ENCODE data around the gene SMIM38. TPM values are rescaled to one million over a fixed set of nuclear protein-coding genes. Genes with fewer than 3 reads are reported as not detected.

Gene SMIM38
- total and polyA plus RNA-seq, 4 donors, result 0.19 to 1.2 (median 0.59) TPM

DNA sequence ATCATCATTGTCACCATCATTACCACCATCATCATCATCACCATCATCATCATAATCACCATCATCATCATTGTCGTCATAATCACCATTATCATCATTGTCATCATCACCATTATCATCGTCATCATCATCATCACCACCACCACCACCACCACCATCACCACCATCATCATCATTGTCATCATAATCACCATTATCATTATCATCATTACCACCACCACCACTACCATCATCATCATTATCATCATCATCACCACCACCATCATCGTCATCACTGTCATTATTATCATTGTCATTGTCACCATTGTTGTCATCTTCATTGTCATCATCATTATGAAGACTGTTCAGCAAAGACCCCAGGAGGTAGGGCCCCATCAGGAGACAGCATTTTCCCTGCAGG lies 33.3 kb downstream of the SMIM38 start:
- no peak overlapping the region for H3K27ac ChIP-seq (ENCODE audit: low read depth, low read length)
- DNase-seq (ENCODE audit: low read depth in 4 of 6, low spot score in 6 of 6), result no peak
- no peaks in the 10 kb centered on the region for H3K36me3 ChIP-seq (ENCODE audit: control insufficient read depth, insufficient read depth, low read length)
- peaks cover 2% of the 10 kb centered on the region for H3K9me3 ChIP-seq (ENCODE audit: control insufficient read depth, insufficient read depth, low read length)
- H3K4me3 ChIP-seq (ENCODE audit: low read depth, low read length), result no peak overlapping the region
- H3K4me1 ChIP-seq (ENCODE audit: control insufficient read depth, insufficient read depth, low read length), result peaks cover 27% of the 10 kb centered on the region
- H3K27me3 ChIP-seq (ENCODE audit: control insufficient read depth, insufficient read depth, low read length), result no peaks in the 10 kb centered on the region
- 77% methylated on average over 3 of the region's 3 CpGs for WGBS (ENCODE audit: insufficient coverage)

DNA sequence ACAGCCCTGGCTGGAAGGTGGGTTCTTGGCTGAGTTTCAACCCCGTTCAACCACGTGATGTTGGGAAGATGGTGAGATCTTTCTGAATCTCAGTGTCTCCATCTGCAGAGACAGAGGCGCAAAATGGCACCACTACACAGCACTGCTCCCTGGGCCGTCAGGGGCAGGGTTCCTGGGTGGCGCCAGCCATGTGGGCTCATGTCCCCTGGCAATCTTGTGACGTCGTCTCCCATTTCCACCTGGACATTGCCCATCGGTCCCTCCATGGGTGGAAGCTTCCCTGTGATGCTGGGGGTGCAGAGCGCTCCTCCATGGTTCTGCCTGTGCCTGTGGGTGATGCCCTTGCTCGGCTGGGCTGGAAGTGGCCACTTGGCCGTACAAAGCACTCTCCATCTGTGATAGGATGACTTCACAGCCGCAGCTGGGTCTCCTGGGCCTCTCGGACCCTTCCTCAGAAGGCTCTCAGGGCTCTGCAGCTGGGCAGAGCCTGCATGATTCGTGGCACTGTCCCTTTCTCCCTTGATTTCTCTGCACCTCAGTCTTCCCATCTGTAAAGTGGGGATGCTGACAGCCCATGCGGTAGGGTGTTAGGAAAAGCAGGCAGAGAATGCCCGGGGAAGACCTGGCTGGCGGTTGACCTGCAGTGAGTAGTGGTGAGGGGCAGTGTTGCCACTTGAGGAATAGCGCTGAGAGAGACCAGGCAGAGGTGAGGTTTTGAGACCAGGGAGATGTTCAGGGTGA lies 35.2 kb downstream of the SMIM38 start:
- H3K9me3 ChIP-seq (ENCODE audit: control insufficient read depth, insufficient read depth, low read length), result peaks cover 2% of the 10 kb centered on the region
- H3K4me1 ChIP-seq (ENCODE audit: control insufficient read depth, insufficient read depth, low read length), result peaks cover 29% of the 10 kb centered on the region
- H3K27me3 ChIP-seq (ENCODE audit: control insufficient read depth, insufficient read depth, low read length), result no peaks in the 10 kb centered on the region
- no peak overlapping the region for H3K27ac ChIP-seq (ENCODE audit: low read depth, low read length)
- no peak overlapping the region for H3K4me3 ChIP-seq (ENCODE audit: low read depth, low read length)
- no peak for DNase-seq (ENCODE audit: low read depth in 4 of 6, low spot score in 6 of 6)
- H3K36me3 ChIP-seq (ENCODE audit: control insufficient read depth, insufficient read depth, low read length), result no peaks in the 10 kb centered on the region
- WGBS (ENCODE audit: insufficient coverage), result 93% methylated on average over 18 of the region's 18 CpGs

DNA sequence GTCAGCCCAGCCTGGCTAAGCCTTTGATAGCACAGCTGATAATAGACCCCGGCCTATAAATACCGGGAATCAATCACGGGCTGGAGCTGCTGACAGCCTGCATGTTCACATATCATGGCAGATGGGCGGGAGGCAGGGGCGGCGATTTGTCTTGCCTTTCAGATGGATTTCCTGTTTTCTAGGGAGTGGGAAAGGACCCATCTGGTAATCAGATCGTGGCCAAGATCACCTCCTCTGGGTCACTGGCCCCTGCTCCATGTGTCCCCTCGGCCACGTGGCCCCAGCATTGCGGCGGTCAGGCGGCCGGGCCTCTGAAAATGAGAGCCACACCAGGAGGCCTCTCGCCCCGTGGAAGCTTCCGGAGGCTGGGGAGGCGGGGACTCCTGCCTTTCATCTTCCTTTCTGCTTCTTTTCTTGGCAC lies 36.6 kb downstream of the SMIM38 start:
- WGBS (ENCODE audit: insufficient coverage), result 34% methylated on average over 12 of the region's 17 CpGs
- peaks cover 29% of the 10 kb centered on the region for H3K4me1 ChIP-seq (ENCODE audit: control insufficient read depth, insufficient read depth, low read length)
- peak in 1 of 6 donors; percentile 57 for DNase-seq (ENCODE audit: low read depth in 4 of 6, low spot score in 6 of 6)
- no peaks in the 10 kb centered on the region for H3K36me3 ChIP-seq (ENCODE audit: control insufficient read depth, insufficient read depth, low read length)
- no peaks in the 10 kb centered on the region for H3K27me3 ChIP-seq (ENCODE audit: control insufficient read depth, insufficient read depth, low read length)
- no peak overlapping the region for H3K4me3 ChIP-seq (ENCODE audit: low read depth, low read length)
- H3K9me3 ChIP-seq (ENCODE audit: control insufficient read depth, insufficient read depth, low read length), result peaks cover 2% of the 10 kb centered on the region
- H3K27ac ChIP-seq (ENCODE audit: low read depth, low read length), result no peak overlapping the region

DNA sequence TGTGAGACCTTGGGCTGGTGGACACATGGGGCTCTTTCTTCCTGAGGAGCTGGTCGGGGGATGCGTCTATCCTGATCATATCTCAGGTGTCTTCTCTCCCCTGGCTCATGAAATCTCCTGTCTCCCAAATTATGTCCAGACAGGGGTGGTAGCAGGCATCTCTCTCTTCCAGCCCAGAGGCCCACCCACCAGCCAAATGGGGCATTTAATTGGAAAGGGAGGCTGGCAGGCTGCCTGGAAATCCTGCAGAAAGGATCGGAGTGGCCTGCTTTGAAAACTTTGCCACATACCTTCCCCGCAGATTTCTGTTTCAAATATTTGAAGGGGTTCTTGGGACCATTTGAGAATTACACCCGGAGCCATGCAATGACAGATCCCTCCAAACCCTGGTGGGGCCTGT lies 37.4 kb downstream of the SMIM38 start:
- Histone ChIP-seq H3K27ac (ENCODE audit: low read depth, low read length) (no peak overlapping the region), H3K4me1 (ENCODE audit: control insufficient read depth, insufficient read depth, low read length) (peaks cover 29% of the 10 kb centered on the region), H3K27me3 (ENCODE audit: control insufficient read depth, insufficient read depth, low read length) (no peaks in the 10 kb centered on the region), H3K4me3 (ENCODE audit: low read depth, low read length) (no peak overlapping the region), H3K36me3 (ENCODE audit: control insufficient read depth, insufficient read depth, low read length) (no peaks in the 10 kb centered on the region), H3K9me3 (ENCODE audit: control insufficient read depth, insufficient read depth, low read length) (peaks cover 1% of the 10 kb centered on the region)
- peak in 3 of 6 donors; percentile 20 to 68 (median 67) for DNase-seq (ENCODE audit: low read depth in 4 of 6, low spot score in 6 of 6)
- 65% methylated on average over 2 of the region's 5 CpGs for WGBS (ENCODE audit: insufficient coverage)

DNA sequence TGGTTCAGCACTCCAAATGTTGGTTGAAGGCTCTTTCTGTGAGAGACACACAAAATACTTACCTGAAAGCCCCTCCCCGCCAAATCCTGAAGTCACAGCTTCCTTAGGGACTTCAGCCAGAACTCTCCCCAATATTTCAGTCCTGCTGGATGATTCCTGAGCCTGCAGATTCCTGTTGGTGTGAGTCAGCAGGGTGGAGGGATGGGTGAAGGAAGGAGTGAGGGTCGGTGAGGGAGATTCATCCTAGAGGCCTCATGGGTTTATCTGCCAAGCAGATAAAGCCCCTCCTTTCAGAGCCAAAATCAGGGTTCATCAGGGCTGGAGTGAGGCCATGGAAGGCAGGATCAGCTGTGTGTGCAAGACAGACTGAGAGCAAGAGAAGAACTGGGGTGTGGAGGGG lies 37.9 kb downstream of the SMIM38 start:
- 56% methylated on average over 1 of the region's 2 CpGs for WGBS (ENCODE audit: insufficient coverage)
- DNase-seq (ENCODE audit: low read depth in 4 of 6, low spot score in 6 of 6), result no peak
- Histone ChIP-seq H3K27me3 (ENCODE audit: control insufficient read depth, insufficient read depth, low read length) (no peaks in the 10 kb centered on the region), H3K4me1 (ENCODE audit: control insufficient read depth, insufficient read depth, low read length) (peaks cover 29% of the 10 kb centered on the region), H3K36me3 (ENCODE audit: control insufficient read depth, insufficient read depth, low read length) (no peaks in the 10 kb centered on the region), H3K4me3 (ENCODE audit: low read depth, low read length) (no peak overlapping the region), H3K27ac (ENCODE audit: low read depth, low read length) (no peak overlapping the region), H3K9me3 (ENCODE audit: control insufficient read depth, insufficient read depth, low read length) (no peaks in the 10 kb centered on the region)

DNA sequence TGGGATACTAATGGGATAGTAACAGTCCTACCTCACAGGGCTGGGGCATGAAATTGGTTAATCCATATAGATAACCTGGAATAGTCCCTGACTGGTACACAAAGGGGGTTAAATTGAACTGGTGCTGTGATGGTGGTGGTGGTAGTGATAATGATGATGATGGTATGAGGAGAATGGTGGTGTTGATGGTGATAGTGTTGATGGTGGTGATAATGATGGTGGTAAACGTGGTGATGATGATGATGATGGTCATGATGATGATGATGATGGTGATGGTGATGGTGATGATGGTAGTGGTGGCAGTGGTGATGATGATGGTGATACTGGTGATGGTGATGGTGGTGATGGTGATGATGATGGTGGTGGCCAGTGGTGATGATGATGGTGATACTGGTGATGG lies 38.7 kb downstream of the SMIM38 start:
- DNase-seq (ENCODE audit: low read depth in 4 of 6, low spot score in 6 of 6), result no peak
- Histone ChIP-seq H3K36me3 (ENCODE audit: control insufficient read depth, insufficient read depth, low read length) (no peaks in the 10 kb centered on the region), H3K27me3 (ENCODE audit: control insufficient read depth, insufficient read depth, low read length) (no peaks in the 10 kb centered on the region), H3K4me3 (ENCODE audit: low read depth, low read length) (no peak overlapping the region), H3K4me1 (ENCODE audit: control insufficient read depth, insufficient read depth, low read length) (peaks cover 29% of the 10 kb centered on the region), H3K9me3 (ENCODE audit: control insufficient read depth, insufficient read depth, low read length) (no peaks in the 10 kb centered on the region), H3K27ac (ENCODE audit: low read depth, low read length) (no peak overlapping the region)
- 100% methylated on average over 1 of the region's 1 CpG for WGBS (ENCODE audit: insufficient coverage)

DNA sequence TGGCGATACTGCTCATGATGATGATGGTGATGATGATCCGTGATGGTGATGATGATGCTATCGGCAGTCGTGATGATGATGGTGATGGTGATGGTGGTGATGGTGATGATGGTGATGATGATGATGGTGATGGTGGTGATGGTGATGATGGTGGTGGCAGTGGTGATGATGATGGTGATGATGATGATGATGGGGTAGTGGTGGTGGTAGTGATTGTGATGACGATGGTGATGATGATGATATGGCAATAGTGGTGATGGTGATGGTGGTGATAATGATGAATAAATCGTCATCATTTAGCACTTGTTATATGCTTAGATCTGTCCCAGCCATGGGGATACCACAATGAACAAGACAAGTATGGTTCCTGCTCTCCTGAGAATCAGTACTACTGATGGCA lies 39.2 kb downstream of the SMIM38 start:
- H3K27ac ChIP-seq (ENCODE audit: low read depth, low read length), result no peak overlapping the region
- no peaks in the 10 kb centered on the region for H3K27me3 ChIP-seq (ENCODE audit: control insufficient read depth, insufficient read depth, low read length)
- no peaks in the 10 kb centered on the region for H3K9me3 ChIP-seq (ENCODE audit: control insufficient read depth, insufficient read depth, low read length)
- DNase-seq (ENCODE audit: low read depth in 4 of 6, low spot score in 6 of 6), result no peak
- H3K4me3 ChIP-seq (ENCODE audit: low read depth, low read length), result no peak overlapping the region
- H3K4me1 ChIP-seq (ENCODE audit: control insufficient read depth, insufficient read depth, low read length), result peaks cover 30% of the 10 kb centered on the region
- WGBS (ENCODE audit: insufficient coverage), result 50% methylated on average over 4 of the region's 6 CpGs
- no peaks in the 10 kb centered on the region for H3K36me3 ChIP-seq (ENCODE audit: control insufficient read depth, insufficient read depth, low read length)

DNA sequence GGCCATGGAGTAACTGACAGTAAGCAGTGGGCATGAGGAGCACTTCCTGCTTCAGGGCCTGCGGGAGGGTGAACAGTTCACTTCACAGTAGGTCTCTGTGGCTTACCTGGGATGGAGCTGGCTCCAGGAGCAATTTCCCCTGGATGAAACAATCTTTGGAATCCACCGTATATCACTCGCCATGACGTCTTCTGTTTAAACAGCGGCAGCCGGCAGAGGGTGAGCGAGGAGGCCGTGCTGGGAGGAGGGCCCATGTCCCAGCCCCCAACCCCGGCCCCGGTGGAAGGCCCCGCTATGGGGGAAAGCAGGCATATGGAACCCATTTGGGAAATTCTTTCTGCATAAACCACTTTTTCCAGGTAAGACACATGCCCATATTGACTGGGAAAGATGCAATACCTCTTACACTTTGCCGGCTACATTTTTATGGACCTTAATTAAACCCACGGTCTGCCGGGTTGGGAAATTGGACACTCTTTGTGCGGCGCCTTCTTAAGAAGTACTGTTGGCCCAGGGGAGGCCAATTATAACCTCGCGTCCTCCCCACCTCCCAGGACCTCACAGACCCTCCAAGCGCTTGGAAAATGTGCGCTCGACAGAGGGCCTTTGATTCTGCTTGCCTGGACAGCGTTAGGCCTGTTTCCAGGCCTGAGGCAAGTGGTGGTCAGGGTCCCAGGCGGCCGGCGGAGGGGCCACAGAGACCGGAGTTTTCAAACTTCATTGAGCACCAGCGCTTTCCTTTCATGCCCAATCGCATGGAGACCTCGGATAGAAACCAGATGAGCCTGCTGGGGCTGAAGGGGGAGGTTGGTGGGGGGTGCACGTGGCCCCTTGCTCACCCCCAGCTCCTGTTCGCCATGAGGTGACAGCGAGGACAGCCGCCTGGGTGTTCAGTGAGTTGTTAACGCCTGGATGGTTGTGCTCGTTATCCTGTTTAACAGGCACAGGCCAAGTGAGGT lies 40.4 kb downstream of the SMIM38 start:
- Histone ChIP-seq H3K4me1 (ENCODE audit: control insufficient read depth, insufficient read depth, low read length) (peaks cover 42% of the 10 kb centered on the region), H3K36me3 (ENCODE audit: control insufficient read depth, insufficient read depth, low read length) (no peaks in the 10 kb centered on the region), H3K9me3 (ENCODE audit: control insufficient read depth, insufficient read depth, low read length) (no peaks in the 10 kb centered on the region), H3K27ac (ENCODE audit: low read depth, low read length) (no peak overlapping the region), H3K4me3 (ENCODE audit: low read depth, low read length) (no peak overlapping the region), H3K27me3 (ENCODE audit: control insufficient read depth, insufficient read depth, low read length) (peaks cover 10% of the 10 kb centered on the region)
- WGBS (ENCODE audit: insufficient coverage), result 59% methylated on average over 34 of the region's 35 CpGs
- DNase-seq (ENCODE audit: low read depth in 4 of 6, low spot score in 6 of 6), result no peak

DNA sequence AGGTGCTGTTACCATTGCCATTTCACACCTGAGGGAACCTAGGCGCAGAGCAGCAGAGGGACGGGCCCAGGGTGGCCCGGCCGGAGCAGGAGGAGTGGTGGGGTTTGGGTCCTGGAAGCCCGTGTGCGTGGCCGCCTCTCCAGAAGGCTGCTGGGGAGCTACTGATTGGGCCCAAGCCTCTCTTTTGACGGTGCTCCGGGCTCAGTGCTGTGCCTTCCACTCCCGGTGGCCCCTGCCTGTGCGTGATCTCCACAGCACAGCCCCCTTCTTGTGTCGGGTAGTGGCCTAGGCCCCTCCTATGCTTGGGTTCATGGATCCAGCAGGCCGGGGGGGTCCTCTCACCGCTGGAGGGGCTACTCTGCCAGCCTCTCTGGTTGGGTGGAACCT lies 41.0 kb downstream of the SMIM38 start:
- H3K36me3 ChIP-seq (ENCODE audit: control insufficient read depth, insufficient read depth, low read length), result no peaks in the 10 kb centered on the region
- no peak overlapping the region for H3K4me3 ChIP-seq (ENCODE audit: low read depth, low read length)
- H3K27me3 ChIP-seq (ENCODE audit: control insufficient read depth, insufficient read depth, low read length), result peaks cover 10% of the 10 kb centered on the region
- H3K4me1 ChIP-seq (ENCODE audit: control insufficient read depth, insufficient read depth, low read length), result peaks cover 43% of the 10 kb centered on the region
- no peak overlapping the region for H3K27ac ChIP-seq (ENCODE audit: low read depth, low read length)
- 89% methylated on average over 12 of the region's 14 CpGs for WGBS (ENCODE audit: insufficient coverage)
- DNase-seq (ENCODE audit: low read depth in 4 of 6, low spot score in 6 of 6), result no peak
- H3K9me3 ChIP-seq (ENCODE audit: control insufficient read depth, insufficient read depth, low read length), result no peaks in the 10 kb centered on the region

All from spinal cord (tissue), 10 donors.